ENCODE data around the gene GULP1.

The GULP1 gene

GRCh38 chr2:188326669-188327301, 35.1 kb downstream of the GULP1 start:
- no peak for DNase-seq

GRCh38 chr2:188327518-188328213, 36.0 kb downstream of the GULP1 start:
- no peak for DNase-seq

GRCh38 chr2:188328419-188328818, 36.7 kb downstream of the GULP1 start:
- DNase-seq = no peak

- no peak for DNase-seq
Measured at GRCh38 chr2:188330316-188331053, 38.8 kb downstream of the GULP1 start.

GRCh38 chr2:188332619-188333018, 40.9 kb downstream of the GULP1 start:
- DNase-seq = no peak

GRCh38 chr2:188333751-188334524, 42.3 kb downstream of the GULP1 start:
- no peak for DNase-seq

- DNase-seq = no peak
Measured at GRCh38 chr2:188338463-188338862, 46.8 kb downstream of the GULP1 start.

GRCh38 chr2:188340257-188340656, 48.6 kb downstream of the GULP1 start:
- no peak for DNase-seq

- DNase-seq = no peak
Measured at GRCh38 chr2:188345020-188345419, 53.3 kb downstream of the GULP1 start.

GRCh38 chr2:188345426-188345825, 53.8 kb downstream of the GULP1 start:
- DNase-seq = no peak

GRCh38 chr2:188345831-188346458, 54.3 kb downstream of the GULP1 start:
- DNase-seq = no peak

- DNase-seq = no peak
Measured at GRCh38 chr2:188349019-188349418, 57.3 kb downstream of the GULP1 start.

- DNase-seq = no peak
Measured at GRCh38 chr2:188353282-188353681, 61.6 kb downstream of the GULP1 start.

GRCh38 chr2:188360485-188361263, 69.0 kb downstream of the GULP1 start:
- DNase-seq = no peak

- DNase-seq = no peak
Measured at GRCh38 chr2:188364033-188364630, 72.5 kb downstream of the GULP1 start.

- no peak for DNase-seq
Measured at GRCh38 chr2:188365058-188365641, 73.5 kb downstream of the GULP1 start.

GRCh38 chr2:188367164-188367563, 75.5 kb downstream of the GULP1 start:
- no peak for DNase-seq

- DNase-seq = peak in 1 of 2 donors; percentile 2
Measured at GRCh38 chr2:188369365-188369764, 77.7 kb downstream of the GULP1 start.

GRCh38 chr2:188378371-188378950, 86.8 kb downstream of the GULP1 start:
- no peak for DNase-seq

- DNase-seq = no peak
Measured at GRCh38 chr2:188379748-188380147, 88.1 kb downstream of the GULP1 start.

- DNase-seq = no peak
Measured at GRCh38 chr2:188380280-188380679, 88.6 kb downstream of the GULP1 start.
